H9 (cell line): ENCODE results near the gene EVL. TPM values are rescaled to one million over a fixed set of nuclear protein-coding genes. Genes with fewer than 3 reads are reported as not detected.

Experiments
- DNase-seq: peaks from one replicate; pipeline ENCODE4 v3.0.0-alpha.2; 2017
- H2AFZ ChIP-seq: one replicate; pipeline ENCODE4 v1.6.1; 2013; ENCODE audit warnings: mild to moderate bottlenecking, low read length, control low read depth, moderate library complexity
- H2AK5ac ChIP-seq: 2 replicates; pipeline ENCODE4 v1.6.1; 2013; ENCODE audit warnings: low read length, control low read depth, mixed read lengths; ENCODE audit not compliant: insufficient read length
- H2BK120ac ChIP-seq: one replicate; pipeline ENCODE4 v1.6.1; 2013; ENCODE audit warnings: low read depth, mild to moderate bottlenecking, low read length, control low read depth, inconsistent platforms; ENCODE audit not compliant: poor library complexity, severe bottlenecking
- H2BK12ac ChIP-seq: 2 replicates; pipeline ENCODE4 v1.6.1; 2013; ENCODE audit warnings: low read length, control low read depth, mixed read lengths, low read depth; ENCODE audit not compliant: insufficient read length
- H2BK15ac ChIP-seq: 2 replicates; pipeline ENCODE4 v1.6.1; 2013; ENCODE audit warnings: low read depth, low read length, control low read depth
- H2BK20ac ChIP-seq: one replicate; pipeline ENCODE4 v1.6.1; 2013; ENCODE audit warnings: low read depth, mild to moderate bottlenecking, low read length, control low read depth, inconsistent platforms; ENCODE audit not compliant: poor library complexity, severe bottlenecking
- H2BK5ac ChIP-seq: 2 replicates; pipeline ENCODE4 v1.6.1; 2013; ENCODE audit warnings: low read length, control low read depth, mixed read lengths; ENCODE audit not compliant: insufficient read length
- H3K14ac ChIP-seq: 2 replicates; pipeline ENCODE4 v1.6.1; 2013; ENCODE audit warnings: low read length, control low read depth; ENCODE audit not compliant: insufficient read depth
- H3K18ac ChIP-seq: 2 replicates; pipeline ENCODE4 v1.6.1; 2013; ENCODE audit warnings: low read depth, mild to moderate bottlenecking, mixed read lengths, low read length, control low read depth; ENCODE audit not compliant: insufficient read length
- H3K23ac ChIP-seq: 2 replicates; pipeline ENCODE4 v1.6.1; 2013; ENCODE audit warnings: low read length, control low read depth, mixed read lengths, low read depth; ENCODE audit not compliant: insufficient read length
- H3K23me2 ChIP-seq: 2 replicates; pipeline ENCODE4 v1.6.1; 2013; ENCODE audit warnings: low read depth, mild to moderate bottlenecking, mixed read lengths, low read length, control low read depth; ENCODE audit not compliant: insufficient read length, poor library complexity, severe bottlenecking
- H3K27ac ChIP-seq: 2 replicates; pipeline ENCODE4 v1.5.1; 2013; ENCODE audit warnings: low read length, control low read depth, mixed read lengths, low read depth; ENCODE audit not compliant: insufficient read length
- H3K27me3 ChIP-seq: 2 replicates; pipeline ENCODE4 v1.6.1; 2013; ENCODE audit warnings: low read length, control low read depth, inconsistent platforms; ENCODE audit not compliant: insufficient read depth
- H3K4ac ChIP-seq: 2 replicates; pipeline ENCODE4 v1.6.1; 2013; ENCODE audit warnings: low read depth, mild to moderate bottlenecking, control low read depth, inconsistent platforms, low read length, moderate library complexity
- H3K4me1 ChIP-seq: 2 replicates; pipeline ENCODE4 v1.6.1; 2013; ENCODE audit warnings: low read length, control low read depth, inconsistent platforms; ENCODE audit not compliant: insufficient read depth
- H3K4me2 ChIP-seq: 2 replicates; pipeline ENCODE4 v1.6.1; 2013; ENCODE audit warnings: low read length, control low read depth, mixed read lengths; ENCODE audit not compliant: insufficient read length, insufficient read depth
- H3K56ac ChIP-seq: 2 replicates; pipeline ENCODE4 v1.6.1; 2013; ENCODE audit warnings: low read depth, mild to moderate bottlenecking, mixed read lengths, low read length, control low read depth; ENCODE audit not compliant: insufficient read length
- H3K79me1 ChIP-seq: 2 replicates; pipeline ENCODE4 v1.6.1; 2013; ENCODE audit warnings: low read depth, mild to moderate bottlenecking, moderate library complexity, low read length, control low read depth, inconsistent platforms; ENCODE audit not compliant: insufficient read depth, poor library complexity, severe bottlenecking
- H3K79me2 ChIP-seq: 2 replicates; pipeline ENCODE4 v1.6.1; 2013; ENCODE audit warnings: low read length, control low read depth, inconsistent platforms; ENCODE audit not compliant: insufficient read depth
- H3K9ac ChIP-seq: 2 replicates; pipeline ENCODE4 v1.6.1; 2013; ENCODE audit warnings: low read length, control low read depth, mixed read lengths; ENCODE audit not compliant: insufficient read length; ENCODE audit errors: extremely low read depth
- H3K9me3 ChIP-seq: one replicate; pipeline ENCODE4 v1.6.1; 2013; ENCODE audit warnings: low read depth, low read length, inconsistent platforms; ENCODE audit not compliant: control insufficient read depth
- H3T11ph ChIP-seq: one replicate; pipeline ENCODE4 v1.6.1; 2013; ENCODE audit warnings: mild to moderate bottlenecking, low read length, control low read depth, inconsistent platforms
- H4K20me1 ChIP-seq: one replicate; pipeline ENCODE4 v1.6.1; 2013; ENCODE audit not compliant: control insufficient read depth, insufficient read length, insufficient read depth
- H4K5ac ChIP-seq: 2 replicates; pipeline ENCODE4 v1.6.1; 2013; ENCODE audit warnings: low read depth, mild to moderate bottlenecking, mixed read lengths, low read length, control low read depth; ENCODE audit not compliant: insufficient read length
- H4K8ac ChIP-seq: replicated peaks from 2 replicates; pipeline ENCODE4 v1.6.1; 2013; ENCODE audit warnings: low read length, control low read depth, mixed read lengths, low read depth; ENCODE audit not compliant: insufficient read length
- H4K91ac ChIP-seq: 2 replicates; pipeline ENCODE4 v1.6.1; 2013; ENCODE audit warnings: low read depth, mild to moderate bottlenecking, moderate library complexity, mixed read lengths, low read length, control low read depth; ENCODE audit not compliant: insufficient read length
- H3K27ac Mint-ChIP-seq, 3 experiments: 2 replicates in 2 of 3; 3 replicates in 1 of 3; pipeline ENCODE4 v1.8.0; 2020 to 2021; ENCODE audit warnings: mixed read lengths in 3 of 3, mild to moderate bottlenecking in 1 of 3, moderate library complexity in 1 of 3
- H3K27me3 Mint-ChIP-seq: 2 replicates; pipeline ENCODE4 v1.8.0; 2021; ENCODE audit warnings: low read depth, mild to moderate bottlenecking, moderate library complexity, mixed read lengths
- H3K36me3 Mint-ChIP-seq, 3 experiments: 2 replicates in 2 of 3; 3 replicates in 1 of 3; pipeline ENCODE4 v1.8.0; 2020 to 2021; ENCODE audit warnings: low read depth in 3 of 3, mixed read lengths in 3 of 3; ENCODE audit not compliant: insufficient read depth in 1 of 3
- H3K4me1 Mint-ChIP-seq, 2 experiments: 2 replicates each; pipeline ENCODE4 v1.8.0; 2020; ENCODE audit warnings: mixed read lengths in 2 of 2
- H3K4me3 Mint-ChIP-seq, 2 experiments: 2 replicates in 1 of 2; 3 replicates in 1 of 2; pipeline ENCODE4 v1.8.0; 2020 to 2021; ENCODE audit warnings: mild to moderate bottlenecking in 2 of 2, mixed read lengths in 2 of 2, moderate library complexity in 1 of 2
- H3K9me3 Mint-ChIP-seq, 2 experiments: 2 replicates in 1 of 2; 3 replicates in 1 of 2; pipeline ENCODE4 v1.8.0; 2020; ENCODE audit warnings: mild to moderate bottlenecking in 2 of 2, mixed read lengths in 2 of 2, moderate library complexity in 1 of 2
- WGBS: extraction: QIAGEN DNeasy Blood & Tissue Kit; methylation state at CpG from one replicate; pipeline ENCODE4 v1.1.7; 2013; ENCODE audit warnings: missing lambda C conversion rate, low lambda C conversion rate, mixed read lengths; ENCODE audit not compliant: insufficient read length; ENCODE audit errors: extremely low coverage; 5-methylcytosine and 5-hydroxymethylcytosine counted together
- total RNA-seq: library from RNA; stranded (reverse); gene quantifications from 2 replicates; pipeline ENCODE4 v1.2.1, GENCODE V29; 2021
- TF ChIP-seq, protein P1 (sequence below): fragments of 200-600 bp; sonication (generic); conservative IDR thresholded peaks from 3 replicates; pipeline ENCODE4 v1.8.0; 2021; ENCODE audit warnings: antibody characterized with exemption, mild to moderate bottlenecking

The EVL gene
- total RNA-seq, 1 experiment from 2014 or later = 53.2 TPM

DNA sequence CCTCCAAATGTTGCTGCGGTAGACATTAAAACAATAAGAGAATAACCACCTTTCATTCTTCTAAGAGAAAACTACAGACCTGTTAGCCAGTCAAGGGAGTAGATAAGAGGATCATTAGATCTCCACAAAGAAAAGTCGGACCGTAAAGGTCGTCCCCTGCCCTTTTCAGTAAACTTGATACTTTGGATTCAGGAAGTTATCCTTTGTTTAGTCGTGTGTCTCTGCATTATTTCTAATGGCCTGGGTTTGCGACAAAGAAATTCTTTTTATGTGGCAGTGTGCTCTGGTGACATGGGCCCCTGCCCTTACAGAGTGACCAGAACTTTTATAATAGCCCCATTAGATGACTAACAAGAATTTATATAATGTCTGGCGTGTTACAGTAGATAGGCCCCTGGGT lies 44.6 kb upstream of the EVL start:
- H3K4me1 ChIP-seq = no peaks in the 10 kb centered on the region
- no peaks in the 10 kb centered on the region for H3K79me1 ChIP-seq
- H2AFZ ChIP-seq = no peak overlapping the region
- no peak overlapping the region for H2BK20ac ChIP-seq
- no peak overlapping the region for H2BK12ac ChIP-seq
- no peak overlapping the region for H3K4me3 Mint-ChIP-seq
- H3K79me2 ChIP-seq = no peaks in the 10 kb centered on the region; the same call in 1 of the 2 replicates
- no peak overlapping the region for H4K91ac ChIP-seq
- H3K4ac ChIP-seq = no peak overlapping the region
- no peak overlapping the region for H3K27ac Mint-ChIP-seq
- no peak for DNase-seq
- no peak overlapping the region for H3K27ac ChIP-seq
- WGBS = no CpG with 5 or more reads among the region's 7 CpGs
- no peak overlapping the region for H2BK5ac ChIP-seq
- no peaks in the 10 kb centered on the region for H3K23me2 ChIP-seq
- no peaks in the 10 kb centered on the region for H3K9me3 ChIP-seq
- H3K14ac ChIP-seq = no peak overlapping the region
- H3K36me3 Mint-ChIP-seq = no peaks in the 10 kb centered on the region
- peaks cover 16 to 30% of the 10 kb centered on the region in 2 experiments for H3K4me1 Mint-ChIP-seq
- no peak overlapping the region for H2AK5ac ChIP-seq
- TF ChIP-seq, protein P1, sequence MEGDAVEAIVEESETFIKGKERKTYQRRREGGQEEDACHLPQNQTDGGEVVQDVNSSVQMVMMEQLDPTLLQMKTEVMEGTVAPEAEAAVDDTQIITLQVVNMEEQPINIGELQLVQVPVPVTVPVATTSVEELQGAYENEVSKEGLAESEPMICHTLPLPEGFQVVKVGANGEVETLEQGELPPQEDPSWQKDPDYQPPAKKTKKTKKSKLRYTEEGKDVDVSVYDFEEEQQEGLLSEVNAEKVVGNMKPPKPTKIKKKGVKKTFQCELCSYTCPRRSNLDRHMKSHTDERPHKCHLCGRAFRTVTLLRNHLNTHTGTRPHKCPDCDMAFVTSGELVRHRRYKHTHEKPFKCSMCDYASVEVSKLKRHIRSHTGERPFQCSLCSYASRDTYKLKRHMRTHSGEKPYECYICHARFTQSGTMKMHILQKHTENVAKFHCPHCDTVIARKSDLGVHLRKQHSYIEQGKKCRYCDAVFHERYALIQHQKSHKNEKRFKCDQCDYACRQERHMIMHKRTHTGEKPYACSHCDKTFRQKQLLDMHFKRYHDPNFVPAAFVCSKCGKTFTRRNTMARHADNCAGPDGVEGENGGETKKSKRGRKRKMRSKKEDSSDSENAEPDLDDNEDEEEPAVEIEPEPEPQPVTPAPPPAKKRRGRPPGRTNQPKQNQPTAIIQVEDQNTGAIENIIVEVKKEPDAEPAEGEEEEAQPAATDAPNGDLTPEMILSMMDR = no peak
- no peaks in the 10 kb centered on the region for H3K9me3 Mint-ChIP-seq
- no peak overlapping the region for H3K23ac ChIP-seq
- no peaks in the 10 kb centered on the region for H4K20me1 ChIP-seq
- no peak overlapping the region for H3K4me2 ChIP-seq
- no peak overlapping the region for H3K18ac ChIP-seq
- H2BK15ac ChIP-seq = no peak overlapping the region
- no peak overlapping the region for H3K56ac ChIP-seq
- no peak overlapping the region for H3T11ph ChIP-seq
- H3K27me3 ChIP-seq = no peaks in the 10 kb centered on the region
- H2BK120ac ChIP-seq = no peak overlapping the region
- peaks cover 2% of the 10 kb centered on the region for H3K27me3 Mint-ChIP-seq
- no peak overlapping the region for H3K9ac ChIP-seq
- no peak overlapping the region for H4K5ac ChIP-seq
- no peak overlapping the region for H4K8ac ChIP-seq
